CD8-positive, alpha-beta memory T cell (primary cell): ENCODE measurements around the gene CEP44. TPM values are rescaled to one million over a fixed set of nuclear protein-coding genes. Genes with fewer than 3 reads are reported as not detected.
"Not testable (repeated sequence)": the region's sequence is repeated elsewhere in the genome, so short reads cannot be mapped to it uniquely, and the experiment has no call there.

Experiments used
- CTCF ChIA-PET: fragments of 350-600 bp; sonication (Branson Sonifier 250); formaldehyde crosslinking; loops from one replicate; lab custom pipeline; 2021; ENCODE audit warnings: antibody characterized with exemption; lab: Charles Lee
- POLR2A ChIA-PET: fragments of 350-600 bp; sonication (Branson Sonifier 250); formaldehyde crosslinking; loops from one replicate; lab custom pipeline; 2021; ENCODE audit warnings: antibody characterized with exemption; lab: Charles Lee
- DNase-seq, 5 donors: peaks; one replicate each; pipeline versions ENCODE4 v3.0.0 to v3.0.0-alpha.2; 2020 to 2022; ENCODE audit warnings: mixed read lengths in 1 of 5
- H3K27ac ChIP-seq: one replicate; pipeline ENCODE4 v1.7.0; 2013; ENCODE audit warnings: low read depth, mild to moderate bottlenecking, low read length, moderate library complexity
- H3K27me3 ChIP-seq: 2 replicates; pipeline ENCODE4 v1.7.0; 2013; ENCODE audit warnings: low read length, mild to moderate bottlenecking; ENCODE audit not compliant: insufficient read depth, poor library complexity, severe bottlenecking
- H3K36me3 ChIP-seq: 2 replicates; pipeline ENCODE4 v1.7.0; 2013; ENCODE audit warnings: mild to moderate bottlenecking, low read length, moderate library complexity; ENCODE audit not compliant: insufficient read depth
- H3K4me1 ChIP-seq: 2 replicates; pipeline ENCODE4 v1.7.0; 2013; ENCODE audit warnings: mild to moderate bottlenecking, low read length, moderate library complexity; ENCODE audit not compliant: insufficient read depth
- H3K4me3 ChIP-seq: 2 replicates; pipeline ENCODE4 v1.7.0; 2013; ENCODE audit warnings: mild to moderate bottlenecking, low read length
- H3K9me3 ChIP-seq: 2 replicates; pipeline ENCODE4 v1.7.0; 2013; ENCODE audit warnings: mild to moderate bottlenecking, low read length
- H3K27ac Mint-ChIP-seq, 8 donors: one replicate each; pipeline ENCODE4 v1.8.0; 2020 to 2021; ENCODE audit warnings: mixed read lengths in 8 of 8, mild to moderate bottlenecking in 6 of 8, inconsistent platforms in 3 of 8, moderate library complexity in 3 of 8
- H3K27me3 Mint-ChIP-seq, 2 donors: one replicate each; pipeline ENCODE4 v1.8.0; 2020 to 2021; ENCODE audit warnings: mixed read lengths in 2 of 2, mild to moderate bottlenecking in 1 of 2, moderate library complexity in 1 of 2
- H3K36me3 Mint-ChIP-seq, 3 donors: one replicate each; pipeline ENCODE4 v1.8.0; 2020 to 2021; ENCODE audit warnings: mixed read lengths in 3 of 3, inconsistent platforms in 1 of 3, mild to moderate bottlenecking in 1 of 3
- H3K4me1 Mint-ChIP-seq, 3 donors: one replicate each; pipeline ENCODE4 v1.8.0; 2020 to 2021; ENCODE audit warnings: mixed read lengths in 3 of 3, inconsistent platforms in 1 of 3, mild to moderate bottlenecking in 1 of 3
- H3K4me3 Mint-ChIP-seq, 7 donors: one replicate each; pipeline ENCODE4 v1.8.0; 2020 to 2021; ENCODE audit warnings: mixed read lengths in 7 of 7, mild to moderate bottlenecking in 6 of 7, moderate library complexity in 4 of 7, inconsistent platforms in 2 of 7
- H3K9me3 Mint-ChIP-seq, 5 donors: one replicate each; pipeline ENCODE4 v1.8.0; 2020 to 2022; ENCODE audit warnings: mixed read lengths in 5 of 5, mild to moderate bottlenecking in 3 of 5, moderate library complexity in 2 of 5, inconsistent platforms in 1 of 5
- polyA plus RNA-seq: library from polyadenylated mRNA; unstranded; fragments of 300-500 nt; fragmentation: Illumina TruSeq; gene quantifications from one replicate; pipeline ENCODE4 v1.2.3, GENCODE V29; 2021
- total RNA-seq, 2 experiments: library from RNA; stranded (reverse); gene quantifications; one replicate each; pipeline ENCODE4 v1.2.3, GENCODE V29; 2021

CEP44 gene
- total and polyA plus RNA-seq, 3 experiments from 2014 or later, result 6.8 to 22.4 (median 20.4) TPM

DNA sequence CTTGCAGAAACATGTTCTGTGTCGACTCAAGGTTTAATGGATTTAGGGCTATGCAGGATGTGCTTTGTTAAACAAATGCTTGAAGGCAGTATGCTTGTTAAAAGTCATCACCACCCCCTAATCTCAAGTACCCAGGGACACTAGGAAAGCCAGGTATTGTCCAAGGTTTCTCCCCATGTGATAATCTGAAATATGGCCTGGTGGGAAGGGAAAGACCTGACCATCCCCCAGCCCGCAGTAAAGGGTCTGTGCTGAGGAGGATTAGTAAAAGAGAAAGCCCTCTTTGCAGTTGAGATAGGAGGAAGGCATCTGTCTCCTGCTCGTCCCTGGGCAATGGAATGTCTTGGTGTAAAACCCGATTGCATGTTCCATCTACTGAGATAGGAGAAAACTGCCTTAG, 96.5 kb downstream of the CEP44 start:
- H3K36me3 ChIP-seq, H3K27me3 ChIP-seq, H3K36me3 Mint-ChIP-seq, H3K9me3 Mint-ChIP-seq, DNase-seq, H3K4me3 ChIP-seq, H3K27me3 Mint-ChIP-seq, H3K27ac Mint-ChIP-seq, H3K4me1 ChIP-seq, POLR2A ChIA-PET, H3K4me1 Mint-ChIP-seq, H3K9me3 ChIP-seq, H3K27ac ChIP-seq, CTCF ChIA-PET, H3K4me3 Mint-ChIP-seq: not testable (repeated sequence)

DNA sequence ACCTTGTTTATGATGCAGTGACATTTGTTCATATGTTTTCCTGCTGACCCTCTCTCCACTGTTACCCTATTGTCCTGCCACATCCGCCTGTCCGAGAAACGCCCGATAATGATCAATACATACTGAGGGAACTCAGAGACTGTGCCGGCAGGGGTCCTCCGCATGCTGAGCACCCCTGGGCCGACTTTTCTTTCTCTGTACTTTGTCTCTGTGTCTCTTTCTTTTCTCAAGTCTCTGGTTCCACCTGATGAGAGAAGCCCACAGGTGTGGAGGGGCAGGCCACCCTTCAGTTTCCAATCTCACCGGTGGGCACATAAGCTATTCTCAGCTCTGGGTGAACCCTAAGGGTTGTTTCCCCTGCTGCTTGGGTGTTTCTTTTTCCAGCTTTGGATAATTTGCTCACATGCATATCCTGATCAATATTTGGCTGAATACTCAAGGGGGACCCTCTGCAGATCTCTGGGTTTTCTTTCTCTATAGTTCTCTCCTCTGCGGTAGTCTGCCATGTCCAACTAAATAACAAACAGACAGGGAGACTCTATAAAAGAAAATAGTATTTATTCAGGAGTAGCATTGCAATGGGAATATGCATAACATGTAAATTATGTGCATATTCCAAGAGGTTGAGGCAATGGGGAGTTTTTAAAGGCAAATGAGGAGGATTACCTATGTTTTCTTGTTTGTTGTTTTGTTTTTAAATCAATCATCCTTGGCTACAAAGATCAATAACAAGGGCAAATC, 97.2 kb downstream of the CEP44 start:
- peaks cover 5 to 8% of the 10 kb centered on the region in 2 donors for H3K27me3 Mint-ChIP-seq
- no peaks in the 10 kb centered on the region for H3K27me3 ChIP-seq
- DNase-seq, result no peak
- H3K4me3 ChIP-seq, result no peak overlapping the region
- no peaks in the 10 kb centered on the region for H3K9me3 Mint-ChIP-seq
- H3K27ac Mint-ChIP-seq, result no peak overlapping the region
- CTCF ChIA-PET, result no interaction called here
- no peak overlapping the region for H3K27ac ChIP-seq
- no peaks in the 10 kb centered on the region for H3K4me1 ChIP-seq
- H3K9me3 ChIP-seq, result no peaks in the 10 kb centered on the region
- no peak overlapping the region for H3K4me3 Mint-ChIP-seq
- H3K36me3 ChIP-seq, result no peaks in the 10 kb centered on the region
- H3K4me1 Mint-ChIP-seq, result no peaks in the 10 kb centered on the region
- POLR2A ChIA-PET, result no interaction called here
- no peaks in the 10 kb centered on the region for H3K36me3 Mint-ChIP-seq

DNA sequence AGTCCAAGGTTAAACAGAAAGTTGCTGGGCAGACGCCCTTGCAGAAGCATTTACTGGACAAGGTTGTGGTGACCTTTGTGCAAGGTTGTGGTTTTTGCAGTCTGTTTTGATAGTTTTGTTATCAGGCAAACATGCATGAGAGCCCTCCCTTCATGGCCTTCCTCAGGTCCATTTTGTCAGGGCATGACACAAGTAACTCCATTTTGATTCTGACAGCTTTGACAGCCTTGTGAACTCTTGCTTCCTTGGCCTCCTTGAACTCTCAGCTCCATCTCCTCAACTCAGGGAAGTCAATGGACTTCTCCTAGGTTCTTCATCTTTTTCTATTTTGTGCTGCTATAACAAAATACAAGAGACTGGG, 97.7 kb downstream of the CEP44 start:
- H3K27me3 ChIP-seq, result no peaks in the 10 kb centered on the region
- Mint-ChIP-seq H3K4me3 (no peak overlapping the region), H3K9me3 (no peaks in the 10 kb centered on the region), H3K27ac (no peak overlapping the region), H3K27me3 (peaks cover 5 to 8% of the 10 kb centered on the region in 2 donors), H3K4me1 (no peaks in the 10 kb centered on the region), H3K36me3 (no peaks in the 10 kb centered on the region)
- H3K9me3 ChIP-seq, result no peaks in the 10 kb centered on the region
- no peaks in the 10 kb centered on the region for H3K4me1 ChIP-seq
- ChIA-PET CTCF (no interaction called here), POLR2A (no interaction called here)
- no peak for DNase-seq
- H3K36me3 ChIP-seq, result no peaks in the 10 kb centered on the region
- H3K27ac ChIP-seq, result no peak overlapping the region
- H3K4me3 ChIP-seq, result no peak overlapping the region

Other genes starting within 250 kb of the CEP44 start
- gene FBXO8, start 244 bp upstream of the CEP44 start, total RNA-seq, result 10 to 100 TPM; 18.3 to 20.3 TPM
- gene FBXO8, start 244 bp upstream of the CEP44 start, polyA plus RNA-seq, result 14.5 TPM
- 1 to 10 TPM; 1.4 to 1.6 TPM for gene HPGD, start 238.6 kb downstream of the CEP44 start, total RNA-seq
- gene HPGD, start 238.6 kb downstream of the CEP44 start, polyA plus RNA-seq, result 18.2 TPM